ENCODE results near the gene SLX4IP.

SLX4IP gene

DNA sequence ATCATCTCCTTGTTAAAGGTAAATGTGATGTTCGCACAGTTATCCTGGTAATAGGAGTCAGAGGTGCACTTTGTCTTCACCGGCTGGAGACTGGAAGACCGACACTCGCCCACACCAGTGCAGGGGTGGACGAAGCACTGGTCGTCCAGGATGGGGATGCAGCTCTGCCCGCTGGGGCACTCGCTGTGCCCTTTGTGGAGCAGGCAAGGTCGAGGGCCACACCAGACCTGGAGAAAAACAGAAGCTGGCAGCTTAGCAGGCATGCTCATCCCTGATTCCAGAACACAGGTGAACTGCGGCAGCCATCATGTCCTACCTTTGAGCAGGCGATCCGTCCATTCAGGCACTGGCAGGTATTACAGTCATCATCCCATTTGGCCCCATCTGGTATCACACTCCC lies 206.4 kb downstream of the SLX4IP start:
- Mint-ChIP-seq H3K36me3 (peaks cover 14% of the 10 kb centered on the region), H3K4me3 (no peak overlapping the region), H3K9me3 (no peaks in the 10 kb centered on the region), H3K27me3 (peaks cover 10% of the 10 kb centered on the region), H3K27ac (no peak overlapping the region), H3K4me1 (no peaks in the 10 kb centered on the region)
- ATAC-seq: no peak

GRCh38 chr20:10641893-10642292 lies 206.8 kb downstream of the SLX4IP start:
- Mint-ChIP-seq H3K36me3 (peaks cover 10% of the 10 kb centered on the region), H3K4me3 (no peak overlapping the region), H3K4me1 (no peaks in the 10 kb centered on the region), H3K9me3 (no peaks in the 10 kb centered on the region), H3K27me3 (peaks cover 10% of the 10 kb centered on the region), H3K27ac (no peak overlapping the region)
- no peak for ATAC-seq

DNA sequence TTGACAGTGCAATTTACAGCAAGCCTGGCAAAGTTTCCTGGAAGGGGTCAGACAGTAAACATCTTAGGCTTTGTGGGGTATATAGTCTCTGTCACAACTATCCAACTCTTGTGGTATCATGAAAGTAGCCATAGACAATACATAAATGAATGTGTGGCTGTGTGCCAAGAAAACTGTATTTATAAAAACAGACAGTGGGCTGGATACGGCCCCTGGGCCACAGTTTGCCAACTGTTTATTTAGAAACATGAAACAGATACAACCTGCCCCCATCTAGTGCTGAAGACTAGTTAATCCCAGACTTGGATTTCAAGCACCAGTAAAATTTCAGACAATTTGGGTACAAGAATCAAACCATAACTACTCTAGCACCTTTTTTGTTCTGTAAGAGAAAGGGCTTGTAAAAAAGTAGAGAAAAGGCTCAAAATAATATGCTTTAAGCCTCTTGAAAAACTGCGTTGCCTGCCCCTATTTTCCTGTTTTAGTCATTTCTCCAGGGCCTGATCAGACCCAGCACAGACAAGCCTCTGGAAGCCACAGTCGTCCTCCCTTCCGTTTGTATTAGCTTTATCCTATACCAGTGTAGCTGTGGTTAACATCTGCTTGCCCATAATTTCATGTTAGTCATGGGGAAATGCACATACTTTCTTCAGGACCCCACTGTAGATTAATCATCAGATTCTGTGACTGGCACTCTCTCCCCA lies 207.9 kb downstream of the SLX4IP start:
- H3K4me3 Mint-ChIP-seq: no peak overlapping the region
- H3K27ac Mint-ChIP-seq: no peak overlapping the region
- peaks cover 19% of the 10 kb centered on the region for H3K27me3 Mint-ChIP-seq
- H3K9me3 Mint-ChIP-seq: no peaks in the 10 kb centered on the region
- H3K36me3 Mint-ChIP-seq: peaks cover 9% of the 10 kb centered on the region
- no peak for ATAC-seq
- H3K4me1 Mint-ChIP-seq: peaks cover 6% of the 10 kb centered on the region

GRCh38 chr20:10643560-10643873 lies 208.4 kb downstream of the SLX4IP start:
- peaks cover 6% of the 10 kb centered on the region for H3K4me1 Mint-ChIP-seq
- peaks cover 9% of the 10 kb centered on the region for H3K36me3 Mint-ChIP-seq
- no peak for ATAC-seq
- no peaks in the 10 kb centered on the region for H3K9me3 Mint-ChIP-seq
- no peak overlapping the region for H3K4me3 Mint-ChIP-seq
- H3K27ac Mint-ChIP-seq: no peak overlapping the region
- peaks cover 21% of the 10 kb centered on the region for H3K27me3 Mint-ChIP-seq

GRCh38 chr20:10644458-10645204 lies 209.5 kb downstream of the SLX4IP start:
- H3K9me3 Mint-ChIP-seq: no peaks in the 10 kb centered on the region
- H3K27ac Mint-ChIP-seq: no peak overlapping the region
- H3K36me3 Mint-ChIP-seq: peaks cover 9% of the 10 kb centered on the region
- H3K27me3 Mint-ChIP-seq: peaks cover 21% of the 10 kb centered on the region
- H3K4me1 Mint-ChIP-seq: peaks cover 6% of the 10 kb centered on the region
- no peak for ATAC-seq
- H3K4me3 Mint-ChIP-seq: no peak overlapping the region

DNA sequence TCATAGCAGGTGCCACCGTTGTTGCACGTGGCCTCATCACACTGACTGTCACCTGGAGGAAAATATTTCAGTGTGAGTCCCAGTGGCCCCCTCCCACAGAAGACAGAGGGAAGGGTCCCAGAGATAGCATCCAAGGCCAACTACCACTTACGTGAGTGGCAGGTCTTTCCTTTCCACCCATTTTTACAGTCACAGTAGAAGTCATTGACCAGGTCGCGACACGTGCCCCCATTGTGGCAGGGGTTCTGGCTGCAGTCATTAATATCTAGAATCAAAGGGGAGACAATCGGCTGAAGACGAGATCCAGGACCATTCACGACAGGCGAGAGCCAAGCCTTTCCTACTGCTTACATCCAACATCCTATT lies 210.1 kb downstream of the SLX4IP start:
- Mint-ChIP-seq H3K9me3 (no peaks in the 10 kb centered on the region), H3K27me3 (peaks cover 21% of the 10 kb centered on the region), H3K4me3 (no peak overlapping the region), H3K27ac (no peak overlapping the region), H3K4me1 (peaks cover 6% of the 10 kb centered on the region), H3K36me3 (peaks cover 9% of the 10 kb centered on the region)
- no peak for ATAC-seq

- Mint-ChIP-seq H3K4me3 (no peak overlapping the region), H3K36me3 (peaks cover 9% of the 10 kb centered on the region), H3K27ac (no peak overlapping the region), H3K27me3 (peaks cover 29% of the 10 kb centered on the region), H3K4me1 (peaks cover 6% of the 10 kb centered on the region), H3K9me3 (no peaks in the 10 kb centered on the region)
- ATAC-seq: no peak
Observed at GRCh38 chr20:10646006-10646405, 210.9 kb downstream of the SLX4IP start.

GRCh38 chr20:10646886-10647420 lies 211.8 kb downstream of the SLX4IP start:
- Mint-ChIP-seq H3K4me1 (peaks cover 6% of the 10 kb centered on the region), H3K9me3 (no peaks in the 10 kb centered on the region), H3K27ac (no peak overlapping the region), H3K36me3 (peaks cover 7% of the 10 kb centered on the region), H3K4me3 (no peak overlapping the region), H3K27me3 (peaks cover 38% of the 10 kb centered on the region)
- no peak for ATAC-seq

DNA sequence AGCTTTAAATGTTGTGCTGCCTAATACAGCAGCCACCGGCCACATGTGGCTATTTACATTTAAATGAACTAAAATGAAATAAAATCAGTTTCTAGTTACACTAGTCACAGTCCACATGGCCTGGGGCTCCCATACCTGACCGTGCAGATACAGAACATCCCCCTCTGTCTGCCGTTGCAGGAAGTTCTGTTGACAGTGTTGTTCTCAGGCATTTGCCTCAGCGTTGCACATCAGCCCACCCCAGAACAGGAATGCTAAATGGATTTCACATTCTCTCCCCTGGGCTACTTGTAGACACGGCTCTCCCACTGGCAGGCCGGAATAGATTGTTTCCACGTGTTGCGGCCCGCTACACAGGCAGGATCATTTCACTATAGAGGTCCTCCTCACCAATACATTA lies 212.4 kb downstream of the SLX4IP start:
- Mint-ChIP-seq H3K27ac (no peak overlapping the region), H3K36me3 (peaks cover 2% of the 10 kb centered on the region), H3K9me3 (no peaks in the 10 kb centered on the region), H3K4me3 (no peak overlapping the region), H3K4me1 (peaks cover 6% of the 10 kb centered on the region), H3K27me3 (peaks cover 39% of the 10 kb centered on the region)
- ATAC-seq: no peak

GRCh38 chr20:10647909-10648308 lies 212.8 kb downstream of the SLX4IP start:
- no peak overlapping the region for H3K27ac Mint-ChIP-seq
- H3K9me3 Mint-ChIP-seq: no peaks in the 10 kb centered on the region
- no peak for ATAC-seq
- H3K27me3 Mint-ChIP-seq: peaks cover 38% of the 10 kb centered on the region
- H3K4me1 Mint-ChIP-seq: peaks cover 6% of the 10 kb centered on the region
- H3K36me3 Mint-ChIP-seq: no peaks in the 10 kb centered on the region
- no peak overlapping the region for H3K4me3 Mint-ChIP-seq

GRCh38 chr20:10648651-10649050 lies 213.5 kb downstream of the SLX4IP start:
- no peak for ATAC-seq
- Mint-ChIP-seq H3K36me3 (no peaks in the 10 kb centered on the region), H3K27me3 (peaks cover 31% of the 10 kb centered on the region), H3K4me1 (peaks cover 6% of the 10 kb centered on the region), H3K27ac (no peak overlapping the region), H3K4me3 (no peak overlapping the region), H3K9me3 (no peaks in the 10 kb centered on the region)

- Mint-ChIP-seq H3K36me3 (no peaks in the 10 kb centered on the region), H3K9me3 (no peaks in the 10 kb centered on the region), H3K4me3 (no peak overlapping the region), H3K4me1 (peaks cover 6% of the 10 kb centered on the region), H3K27me3 (peaks cover 35% of the 10 kb centered on the region), H3K27ac (no peak overlapping the region)
- no peak for ATAC-seq
Observed at GRCh38 chr20:10649080-10649796, 214.1 kb downstream of the SLX4IP start.

GRCh38 chr20:10649797-10650160 lies 214.7 kb downstream of the SLX4IP start:
- Mint-ChIP-seq H3K9me3 (no peaks in the 10 kb centered on the region), H3K27ac (no peak overlapping the region), H3K4me1 (peaks cover 6% of the 10 kb centered on the region), H3K36me3 (no peaks in the 10 kb centered on the region), H3K4me3 (no peak overlapping the region), H3K27me3 (peaks cover 41% of the 10 kb centered on the region)
- no peak for ATAC-seq

DNA sequence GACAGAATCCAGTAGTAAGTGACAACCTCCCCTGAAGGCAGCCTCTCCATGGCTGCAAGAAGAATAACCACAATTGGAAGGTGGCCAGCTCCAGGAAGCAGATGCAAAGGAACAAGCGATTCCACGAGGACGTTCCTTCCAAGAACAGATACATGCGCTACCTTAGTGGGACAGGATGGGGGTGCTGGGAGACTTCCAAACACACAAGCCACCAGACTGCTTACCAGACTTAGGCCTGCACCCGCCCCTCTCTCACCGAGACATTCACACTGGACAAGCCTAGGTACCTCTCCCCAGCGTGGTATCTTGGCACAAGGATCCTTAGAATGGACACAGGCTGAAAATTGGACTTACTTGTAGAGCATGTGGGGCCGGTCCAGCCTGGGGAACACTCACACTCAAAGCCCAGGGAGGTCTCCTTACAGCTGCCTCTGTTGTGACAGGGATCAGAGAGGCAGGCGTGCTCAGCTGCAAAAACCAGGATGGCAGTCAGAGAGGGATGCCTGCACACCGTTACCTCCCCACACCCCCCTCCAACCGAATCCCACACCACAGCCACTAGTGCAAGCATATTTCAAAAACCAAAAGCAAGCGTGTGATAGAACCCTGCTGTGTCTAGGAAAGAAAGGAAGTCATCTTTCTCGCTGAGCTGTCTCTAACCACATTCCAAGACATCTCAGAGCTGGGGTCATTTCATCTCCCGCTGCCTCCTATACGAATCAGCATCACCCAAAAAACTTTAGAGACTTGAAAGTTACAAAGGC lies 216.3 kb downstream of the SLX4IP start:
- H3K27me3 Mint-ChIP-seq: peaks cover 54% of the 10 kb centered on the region
- H3K9me3 Mint-ChIP-seq: no peaks in the 10 kb centered on the region
- ATAC-seq: no peak
- H3K27ac Mint-ChIP-seq: no peak overlapping the region
- no peaks in the 10 kb centered on the region for H3K36me3 Mint-ChIP-seq
- no peak overlapping the region for H3K4me3 Mint-ChIP-seq
- peaks cover 6% of the 10 kb centered on the region for H3K4me1 Mint-ChIP-seq

DNA sequence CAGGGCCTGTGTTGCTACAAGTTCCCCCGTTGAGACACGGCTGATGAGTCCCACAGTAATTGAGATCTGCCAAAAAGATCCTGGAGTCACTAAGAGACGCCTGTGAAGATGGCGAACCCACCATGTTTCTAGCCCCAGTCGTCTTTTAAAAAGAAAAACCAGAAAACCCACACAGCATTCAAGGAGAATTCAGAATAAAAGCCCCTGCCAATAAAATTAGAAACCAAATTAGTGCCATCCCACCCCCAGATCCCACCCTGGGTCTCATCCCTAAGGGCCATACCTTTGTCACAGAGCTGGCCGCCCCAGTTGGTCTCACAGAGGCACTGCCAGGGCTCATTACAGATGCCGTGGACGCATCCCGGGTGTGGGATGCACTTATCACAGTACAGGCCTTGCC lies 217.1 kb downstream of the SLX4IP start:
- no peaks in the 10 kb centered on the region for H3K36me3 Mint-ChIP-seq
- H3K9me3 Mint-ChIP-seq: no peaks in the 10 kb centered on the region
- ATAC-seq: no peak
- H3K27me3 Mint-ChIP-seq: peaks cover 56% of the 10 kb centered on the region
- no peak overlapping the region for H3K27ac Mint-ChIP-seq
- H3K4me3 Mint-ChIP-seq: no peak overlapping the region
- H3K4me1 Mint-ChIP-seq: peaks cover 6% of the 10 kb centered on the region

All from stimulated activated memory B cell treated with anti-CD40 and anti-IgM and Interleukin-4, amounts not matched to agents 10 μg/mL and 1 μg/mL and 100 μg/mL, for 72 hours (primary cell).